NCI-H226 (cell line): Measurements from ENCODE around the gene WLS.
"Not testable (repeated sequence)": the region's sequence is repeated elsewhere in the genome, so short reads cannot be mapped to it uniquely, and the experiment has no call there.

Experiments
- DNase-seq: peaks from one replicate; pipeline ENCODE4 v3.0.0-alpha.2; 2015

Gene WLS

GRCh38 chr1:68197891-68198290, 34.4 kb downstream of the WLS start:
- DNase-seq = no peak

DNA sequence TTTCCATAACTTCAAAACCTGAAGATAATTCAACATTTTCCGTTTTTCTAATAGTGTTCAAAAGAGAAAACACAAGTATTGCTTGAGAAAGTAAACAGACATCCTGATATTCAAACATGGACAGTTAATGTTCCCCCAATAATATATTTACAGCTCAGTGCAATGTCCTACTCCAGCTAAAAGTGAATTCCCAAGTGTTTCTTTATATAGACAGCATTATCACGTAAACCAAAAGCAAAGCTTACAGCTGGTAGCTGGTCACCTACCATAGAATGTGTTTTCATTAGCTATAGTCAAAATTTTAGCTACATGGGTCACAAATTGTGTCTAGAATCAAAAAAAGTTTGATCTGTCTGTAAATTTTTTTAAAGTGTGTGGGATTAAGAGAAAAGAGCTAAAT, 34.9 kb downstream of the WLS start:
- no peak for DNase-seq

- DNase-seq = no peak
Measured at GRCh38 chr1:68196676-68197075, 35.6 kb downstream of the WLS start.

DNA sequence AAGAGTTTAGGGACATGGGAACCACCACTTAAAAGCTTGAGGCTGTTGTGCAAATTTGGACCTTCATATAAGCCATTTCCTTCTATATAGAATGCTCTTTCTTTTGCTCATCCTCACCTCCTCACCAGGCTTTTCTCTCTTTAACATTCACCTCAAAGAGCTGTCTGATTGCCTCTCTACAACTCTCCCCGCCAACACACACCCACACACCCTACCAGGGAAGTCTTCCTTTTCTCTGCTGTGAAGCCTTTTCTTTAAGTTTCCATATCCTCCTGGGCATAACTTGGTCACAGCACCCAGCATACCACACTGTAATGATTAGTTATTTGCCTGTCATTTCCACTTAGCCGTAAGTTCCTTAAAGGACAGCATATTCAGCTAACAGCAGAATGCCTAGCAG, 40.6 kb downstream of the WLS start:
- DNase-seq = no peak

DNA sequence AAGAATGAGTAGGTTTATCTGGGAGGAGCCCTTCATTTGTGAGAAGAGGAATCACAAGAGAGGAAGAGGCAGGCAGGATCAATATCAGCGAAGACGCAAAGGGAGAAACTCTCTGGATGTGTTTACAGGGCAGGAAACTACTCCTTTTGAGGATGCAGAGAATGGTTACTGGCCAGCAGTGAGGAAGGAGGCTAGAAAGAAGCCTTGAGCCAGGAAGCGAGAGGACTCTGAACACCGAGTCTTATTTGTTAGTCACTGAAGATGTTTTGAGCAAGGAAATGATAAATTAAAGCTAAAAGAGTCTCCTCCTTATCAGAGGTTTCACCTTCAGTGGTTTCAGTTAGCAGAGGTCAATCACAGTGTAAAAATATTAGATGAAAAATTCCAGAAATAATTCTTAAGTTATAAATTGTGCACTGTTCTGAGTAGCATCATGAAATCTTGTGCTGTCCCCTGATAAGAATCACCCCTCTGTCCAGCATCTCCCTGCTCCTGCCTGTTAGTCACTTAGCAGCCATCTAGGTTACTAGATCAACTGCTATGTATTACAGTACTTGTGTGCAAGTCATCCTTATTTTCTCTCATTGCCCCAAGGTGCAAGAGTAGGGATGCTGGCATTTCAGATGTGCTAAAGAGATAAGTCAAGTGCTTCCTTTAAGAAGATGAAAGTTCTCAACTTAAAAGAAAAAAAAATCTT, 43.5 kb downstream of the WLS start:
- DNase-seq = no peak

- no peak for DNase-seq
Measured at GRCh38 chr1:68188060-68188538, 44.2 kb downstream of the WLS start.

DNA sequence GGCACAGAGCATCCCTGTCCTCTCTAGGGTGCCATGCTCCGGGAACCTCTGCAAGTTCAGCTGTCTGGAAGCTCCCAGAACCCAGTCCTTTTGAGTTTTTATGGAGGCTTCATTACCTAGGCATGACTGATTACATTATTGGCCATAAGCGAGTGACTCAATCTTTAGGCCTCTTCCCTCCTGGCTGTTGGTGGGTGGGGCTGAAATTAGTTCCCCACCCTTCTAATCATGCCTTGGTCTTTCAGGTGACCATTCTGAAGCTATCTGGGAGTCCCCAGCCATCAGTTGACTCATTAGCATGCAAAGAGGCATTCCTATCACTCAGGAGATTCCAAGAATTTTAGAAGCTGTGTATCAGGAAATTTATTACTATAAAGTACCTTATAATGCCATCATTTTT, 46.6 kb downstream of the WLS start:
- DNase-seq = no peak

DNA sequence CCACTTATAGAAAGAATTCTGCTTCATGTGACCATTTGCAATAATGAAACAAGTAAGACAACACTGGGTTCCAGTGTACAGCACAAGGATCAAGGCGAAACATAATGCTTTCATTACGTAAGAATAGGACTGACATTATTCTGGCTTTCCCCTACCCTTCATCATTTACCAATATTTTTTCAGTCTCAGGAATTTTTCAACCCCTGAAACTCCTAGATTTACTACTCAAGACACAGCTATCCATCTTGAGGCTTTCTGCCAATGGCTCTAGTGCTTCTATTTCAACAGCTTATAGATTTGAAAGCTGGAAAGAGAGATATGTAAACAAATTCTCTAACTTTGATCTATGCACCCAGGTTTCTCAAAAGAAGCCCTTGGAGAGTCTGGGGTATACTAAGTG, 48.4 kb downstream of the WLS start:
- DNase-seq = no peak

DNA sequence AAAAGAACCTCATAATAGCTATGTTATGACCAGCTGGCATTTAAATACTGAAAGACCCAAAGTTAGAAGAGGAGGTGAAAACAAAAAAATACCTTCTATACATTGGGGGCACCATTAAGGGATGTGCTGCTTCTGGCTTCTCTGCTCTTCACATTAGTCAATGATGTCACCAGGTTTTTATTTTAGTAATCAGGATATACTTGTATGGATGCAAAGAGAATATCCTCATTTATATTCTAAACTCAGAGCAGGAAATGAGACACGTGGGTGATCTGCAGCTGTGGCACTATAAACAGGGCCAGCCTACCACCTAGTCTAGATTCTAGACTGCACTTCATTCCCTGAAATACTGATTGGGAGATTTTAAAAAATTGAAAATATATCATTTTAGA, 51.2 kb downstream of the WLS start:
- DNase-seq = no peak

- DNase-seq = no peak
Measured at GRCh38 chr1:68180441-68181164, 51.7 kb downstream of the WLS start.

- no peak for DNase-seq
Measured at GRCh38 chr1:68178821-68179490, 53.4 kb downstream of the WLS start.

DNA sequence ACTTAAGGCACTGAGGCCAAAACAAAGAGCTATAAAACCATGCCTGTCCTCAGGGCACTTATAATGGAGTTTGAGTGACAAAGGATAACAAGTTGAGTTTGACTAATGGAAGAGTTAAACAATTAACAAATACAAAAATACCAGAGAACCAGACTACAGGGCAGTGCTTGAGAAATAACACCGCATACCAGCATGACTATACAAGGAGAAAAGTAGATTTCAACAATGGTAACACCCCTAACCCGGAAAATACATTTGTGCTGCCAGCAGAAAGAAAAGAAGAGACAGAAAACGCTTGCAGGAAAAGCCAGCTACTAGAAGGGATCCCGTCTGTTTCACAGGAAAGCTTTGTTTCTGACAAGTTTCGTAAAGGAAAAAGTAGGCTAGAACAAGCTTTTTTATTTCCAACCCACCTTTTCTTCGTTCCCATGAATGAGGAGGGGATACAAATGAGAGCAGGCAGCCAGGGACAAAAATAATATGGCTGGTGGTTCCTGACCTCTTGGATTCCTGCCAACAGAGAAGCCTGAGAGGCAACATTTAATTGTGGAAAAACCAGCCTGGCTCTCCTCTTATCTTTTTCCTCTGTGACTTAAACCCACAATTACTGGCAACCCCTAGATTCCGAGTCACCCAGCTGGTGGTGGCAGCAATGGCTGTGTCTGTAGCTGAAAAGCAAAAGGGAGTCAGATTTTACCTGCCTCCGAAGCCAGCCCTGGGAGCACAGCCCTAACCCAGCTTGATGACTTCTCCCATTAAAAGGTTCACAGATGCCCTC, 56.5 kb downstream of the WLS start:
- DNase-seq = no peak

DNA sequence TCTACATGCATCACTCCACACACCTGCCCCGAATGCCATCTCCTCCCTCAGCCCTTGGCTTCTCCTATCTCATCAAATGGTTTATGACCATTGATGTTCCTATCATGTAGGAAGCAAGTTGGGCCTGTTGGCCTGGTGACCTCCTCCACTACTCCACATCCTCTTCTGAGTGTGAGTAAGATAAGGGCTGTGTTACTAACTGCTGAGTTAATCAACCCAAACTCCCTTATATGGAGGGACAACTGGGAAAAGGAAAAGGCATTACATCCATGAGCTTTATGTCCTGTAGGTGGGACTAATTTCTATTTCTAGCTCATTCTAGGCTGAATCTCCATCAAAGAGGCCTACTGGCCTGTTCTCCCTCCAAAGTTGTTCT, 57.6 kb downstream of the WLS start:
- peak; percentile 77 for DNase-seq

- DNase-seq = peak; percentile 95
Measured at GRCh38 chr1:68173936-68174737, 58.2 kb downstream of the WLS start.

GRCh38 chr1:68173283-68173935, 58.9 kb downstream of the WLS start:
- peak; percentile 57 for DNase-seq

DNA sequence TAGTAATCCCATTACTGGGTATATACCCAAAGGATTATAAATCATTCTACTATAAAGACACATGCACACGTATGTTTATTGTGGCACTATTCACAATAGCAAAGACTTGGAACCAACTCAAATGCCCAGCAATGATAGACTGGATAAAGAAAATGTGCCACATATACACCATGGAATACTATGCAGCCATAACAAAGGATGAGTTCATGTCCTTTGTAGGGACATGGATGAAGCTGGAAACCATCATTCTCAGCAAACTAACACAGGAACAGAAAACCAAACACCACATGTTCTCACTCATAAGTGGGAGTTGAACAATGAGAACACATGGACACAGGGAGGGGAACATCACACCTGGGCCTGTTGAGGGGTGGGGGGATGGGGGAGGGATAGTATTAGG, 60.5 kb downstream of the WLS start:
- not testable (repeated sequence) for DNase-seq

DNA sequence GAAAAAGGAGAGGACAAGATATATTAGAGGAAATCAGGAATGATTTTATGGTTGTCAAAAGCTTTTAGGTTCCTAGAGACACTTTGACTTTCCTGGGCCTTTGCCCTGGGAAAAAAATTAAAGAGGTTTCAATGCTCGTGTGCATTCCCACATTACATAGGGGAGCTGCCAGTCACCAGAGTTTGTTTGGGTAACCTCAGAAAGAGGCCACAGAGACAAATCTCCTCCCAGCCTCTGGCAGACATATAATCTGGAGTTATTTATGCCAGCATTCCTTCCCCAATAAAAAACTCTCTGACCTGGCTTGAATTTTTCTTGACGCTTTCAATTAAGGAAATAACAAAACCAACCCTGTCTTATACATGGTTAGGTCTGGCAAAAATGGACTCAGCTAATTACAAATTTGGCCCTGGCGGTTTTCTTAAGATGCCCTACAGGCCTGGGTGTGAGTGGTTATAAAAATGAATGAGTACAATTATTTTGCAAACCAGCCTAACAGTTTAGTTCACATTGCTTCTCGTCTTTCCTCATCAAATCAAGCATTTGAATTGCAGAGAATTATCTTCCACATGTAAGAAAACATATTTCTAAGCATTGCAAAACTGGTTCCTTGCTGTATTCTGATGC, 63.7 kb downstream of the WLS start:
- no peak for DNase-seq

DNA sequence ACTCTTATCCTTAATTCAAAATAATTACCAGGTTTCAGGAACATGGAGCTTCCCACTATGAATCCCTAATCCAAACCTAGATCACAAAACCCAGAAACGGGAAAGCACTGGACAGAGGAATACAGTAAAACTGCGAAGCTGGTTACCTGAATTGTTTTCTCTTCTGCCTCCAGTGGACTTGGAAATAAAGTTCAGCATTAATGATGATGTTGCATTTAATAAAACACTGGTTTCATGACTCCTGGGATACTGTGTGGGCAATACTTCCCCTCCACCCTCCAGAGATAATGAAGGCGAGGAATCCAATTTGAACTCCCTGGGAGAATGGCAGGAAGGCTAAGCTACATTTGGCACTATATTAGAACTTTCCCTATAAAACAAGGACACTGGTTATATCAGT, 65.1 kb downstream of the WLS start:
- no peak for DNase-seq

- DNase-seq = no peak
Measured at GRCh38 chr1:68166348-68166747, 66.0 kb downstream of the WLS start.

GRCh38 chr1:68165665-68166064, 66.7 kb downstream of the WLS start:
- no peak for DNase-seq

GRCh38 chr1:68164918-68165317, 67.4 kb downstream of the WLS start:
- DNase-seq = no peak
